ENCODE measurements around the gene ADTRP. TPM values are rescaled to one million over a fixed set of nuclear protein-coding genes. Genes with fewer than 3 reads are reported as not detected.

The ADTRP gene
- total RNA-seq, 1 experiment from 2014 or later: 5.2 TPM

- ChIA-PET CTCF (no interaction called here), POLR2A (no interaction called here)
- no peaks in the 10 kb centered on the region for H3K36me3 ChIP-seq (ENCODE audit: control insufficient read depth, insufficient read depth, low read length)
- no peaks in the 10 kb centered on the region for H3K36me3 Mint-ChIP-seq (ENCODE audit: insufficient read depth, unreplicated experiment)
- H3K27ac Mint-ChIP-seq (ENCODE audit: unreplicated experiment): no peak overlapping the region
- no peaks in the 10 kb centered on the region for H3K9me3 Mint-ChIP-seq (ENCODE audit: unreplicated experiment)
- no peak overlapping the region for H3K4me3 ChIP-seq (ENCODE audit: low read depth, low read length)
- H3K9me3 ChIP-seq: no peaks in the 10 kb centered on the region
- no peak overlapping the region for H3K4me3 Mint-ChIP-seq (ENCODE audit: unreplicated experiment)
- no peak for TF ChIP-seq CTCF (IDR thresholded peaks at IDR 0.05; ENCODE audit: insufficient read depth in 1 of 2, low read depth in 1 of 2, low read length in 1 of 2, severe bottlenecking in 1 of 2, unreplicated experiment in 1 of 2)
- intact Hi-C loops (cut with micrococcal nuclease; ENCODE audit: unreplicated experiment): no loop called here
- no TSS peak for BruUV-seq (replicated peaks)
- peaks cover 14% of the 10 kb centered on the region for H3K4me1 ChIP-seq
- DNase-seq: no peak
- H3K27me3 ChIP-seq (replicated peaks; ENCODE audit: control insufficient read depth, insufficient read depth, low read length): no peaks in the 10 kb centered on the region
- H3K4me1 Mint-ChIP-seq (ENCODE audit: low read depth, unreplicated experiment): peaks cover 8% of the 10 kb centered on the region
- H3K27me3 Mint-ChIP-seq (ENCODE audit: insufficient read depth, unreplicated experiment): no peaks in the 10 kb centered on the region
These were observed 46.5 kb downstream of the ADTRP start for GRCh38 chr6:11732036-11732631.

DNA sequence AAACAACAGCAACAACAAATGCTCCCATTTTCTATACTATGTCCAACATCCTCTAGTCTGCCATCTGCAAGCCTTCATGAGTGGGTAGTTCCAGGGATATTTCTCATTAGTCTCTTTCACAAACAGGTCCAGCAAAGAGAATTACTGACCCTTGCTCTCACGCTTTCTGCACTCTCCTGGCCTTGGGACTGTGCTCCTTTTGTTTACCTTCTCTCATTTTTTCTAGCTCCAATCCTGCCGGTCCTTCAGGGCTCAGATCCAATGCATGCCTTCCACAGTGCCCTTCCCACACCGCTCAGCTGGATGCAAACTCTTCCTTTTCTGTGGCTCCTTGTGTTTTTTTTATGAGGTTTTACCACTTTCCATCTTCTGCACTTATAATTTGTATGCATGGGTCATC lies 47.2 kb downstream of the ADTRP start:
- no peak overlapping the region for H3K4me3 ChIP-seq (ENCODE audit: low read depth, low read length)
- H3K4me1 Mint-ChIP-seq (ENCODE audit: low read depth, unreplicated experiment): peaks cover 8% of the 10 kb centered on the region
- TF ChIP-seq CTCF (IDR thresholded peaks at IDR 0.05; ENCODE audit: insufficient read depth in 1 of 2, low read depth in 1 of 2, low read length in 1 of 2, severe bottlenecking in 1 of 2, unreplicated experiment in 1 of 2): no peak
- H3K27me3 Mint-ChIP-seq (ENCODE audit: insufficient read depth, unreplicated experiment): no peaks in the 10 kb centered on the region
- H3K36me3 ChIP-seq (ENCODE audit: control insufficient read depth, insufficient read depth, low read length): no peaks in the 10 kb centered on the region
- H3K27ac Mint-ChIP-seq (ENCODE audit: unreplicated experiment): no peak overlapping the region
- no peaks in the 10 kb centered on the region for H3K9me3 Mint-ChIP-seq (ENCODE audit: unreplicated experiment)
- CTCF ChIA-PET: no interaction called here
- H3K9me3 ChIP-seq: no peaks in the 10 kb centered on the region
- H3K27me3 ChIP-seq (replicated peaks; ENCODE audit: control insufficient read depth, insufficient read depth, low read length): no peaks in the 10 kb centered on the region
- H3K4me3 Mint-ChIP-seq (ENCODE audit: unreplicated experiment): no peak overlapping the region
- POLR2A ChIA-PET: no interaction called here
- BruUV-seq (replicated peaks): no TSS peak
- H3K4me1 ChIP-seq: peaks cover 14% of the 10 kb centered on the region
- H3K36me3 Mint-ChIP-seq (ENCODE audit: insufficient read depth, unreplicated experiment): no peaks in the 10 kb centered on the region
- DNase-seq: peak; percentile 11 to 42
- intact Hi-C loops (cut with micrococcal nuclease; ENCODE audit: unreplicated experiment): no loop called here

DNA sequence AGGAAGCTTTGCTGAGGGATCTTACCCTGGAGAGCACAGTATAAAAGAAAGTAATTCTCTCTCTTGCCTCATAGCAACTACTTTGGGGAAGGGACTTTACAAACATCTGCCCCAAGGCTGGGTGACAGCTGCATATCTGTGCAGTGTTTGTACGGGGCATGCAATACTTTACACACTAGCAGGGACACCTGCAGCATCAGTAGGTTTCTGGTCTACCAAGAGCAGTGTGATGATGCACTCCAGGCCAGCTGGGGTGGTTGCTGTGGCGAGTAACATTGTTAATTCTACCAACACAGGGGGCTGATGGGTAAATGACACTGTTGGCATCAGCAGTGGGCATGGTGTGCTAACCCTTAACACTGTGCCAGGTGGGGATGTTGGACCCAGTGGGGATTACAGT lies 48.0 kb downstream of the ADTRP start:
- Histone ChIP-seq H3K4me1 (peaks cover 14% of the 10 kb centered on the region), H3K9me3 (no peaks in the 10 kb centered on the region), H3K27me3 (replicated peaks; ENCODE audit: control insufficient read depth, insufficient read depth, low read length) (no peaks in the 10 kb centered on the region), H3K4me3 (ENCODE audit: low read depth, low read length) (no peak overlapping the region), H3K36me3 (ENCODE audit: control insufficient read depth, insufficient read depth, low read length) (no peaks in the 10 kb centered on the region)
- Mint-ChIP-seq H3K27ac (ENCODE audit: unreplicated experiment) (no peak overlapping the region), H3K4me1 (ENCODE audit: low read depth, unreplicated experiment) (peaks cover 8% of the 10 kb centered on the region), H3K9me3 (ENCODE audit: unreplicated experiment) (no peaks in the 10 kb centered on the region), H3K4me3 (ENCODE audit: unreplicated experiment) (no peak overlapping the region), H3K36me3 (ENCODE audit: insufficient read depth, unreplicated experiment) (no peaks in the 10 kb centered on the region), H3K27me3 (ENCODE audit: insufficient read depth, unreplicated experiment) (no peaks in the 10 kb centered on the region)
- intact Hi-C loops (cut with micrococcal nuclease; ENCODE audit: unreplicated experiment): no loop called here
- ChIA-PET CTCF (no interaction called here), POLR2A (no interaction called here)
- DNase-seq: no peak
- no TSS peak for BruUV-seq (replicated peaks)
- no peak for TF ChIP-seq CTCF (IDR thresholded peaks at IDR 0.05; ENCODE audit: insufficient read depth in 1 of 2, low read depth in 1 of 2, low read length in 1 of 2, severe bottlenecking in 1 of 2, unreplicated experiment in 1 of 2)

Measured in Caco-2 (cell line).